T-helper 1 cell treated with Interleukin-12 subunit alpha and Interleukin-12 subunit beta and Interleukin-4 antibody, amounts not matched to agents 30 μg/mL and 1 μg/mL, for 36 hours (primary cell): ENCODE measurements around the gene STXBP5.

Experiments used
- H3K27ac Mint-ChIP-seq: one replicate; pipeline ENCODE4 v1.8.0; 2021; ENCODE audit warnings: mild to moderate bottlenecking, mixed read lengths
- H3K27me3 Mint-ChIP-seq: one replicate; pipeline ENCODE4 v1.8.0; 2021; ENCODE audit warnings: low read depth, mixed read lengths
- H3K36me3 Mint-ChIP-seq: one replicate; pipeline ENCODE4 v1.8.0; 2021; ENCODE audit warnings: low read depth, mixed read lengths
- H3K4me1 Mint-ChIP-seq: one replicate; pipeline ENCODE4 v1.8.0; 2021; ENCODE audit warnings: low read depth, mixed read lengths
- H3K4me3 Mint-ChIP-seq: one replicate; pipeline ENCODE4 v1.8.0; 2021; ENCODE audit warnings: mild to moderate bottlenecking, moderate library complexity, mixed read lengths
- H3K9me3 Mint-ChIP-seq: one replicate; pipeline ENCODE4 v1.8.0; 2021; ENCODE audit warnings: mixed read lengths

STXBP5 gene

GRCh38 chr6:147297663-147298316 is 93.6 kb downstream of the STXBP5 start:
- Mint-ChIP-seq H3K9me3 (peaks cover 53% of the 10 kb centered on the region), H3K4me3 (no peak overlapping the region), H3K27me3 (no peaks in the 10 kb centered on the region), H3K4me1 (peaks cover 7% of the 10 kb centered on the region), H3K36me3 (peaks cover 44% of the 10 kb centered on the region), H3K27ac (peak overlapping the region; percentile 12)

GRCh38 chr6:147298461-147298860 is 94.2 kb downstream of the STXBP5 start:
- Mint-ChIP-seq H3K36me3 (peaks cover 47% of the 10 kb centered on the region), H3K9me3 (peaks cover 57% of the 10 kb centered on the region), H3K4me3 (no peak overlapping the region), H3K27ac (no peak overlapping the region), H3K4me1 (peaks cover 7% of the 10 kb centered on the region), H3K27me3 (no peaks in the 10 kb centered on the region)

DNA sequence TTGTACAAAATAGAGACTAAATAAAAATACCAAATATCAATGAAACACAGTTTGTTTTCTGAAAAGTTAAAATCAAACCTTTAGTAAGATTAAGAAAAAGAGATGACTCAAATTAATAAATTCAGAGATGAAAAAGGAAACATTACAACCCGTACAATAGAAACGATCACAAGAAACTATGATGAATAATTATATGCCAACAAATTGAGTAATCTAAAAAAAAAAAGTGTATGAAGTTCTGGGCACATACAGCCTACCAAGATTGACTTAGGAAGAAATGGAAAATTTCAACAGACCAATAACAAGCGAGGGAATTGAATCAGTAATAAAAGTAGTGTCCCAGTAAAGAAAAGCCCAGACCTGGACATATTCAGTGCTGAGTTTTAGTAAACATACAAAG is 94.8 kb downstream of the STXBP5 start:
- no peak overlapping the region for H3K4me3 Mint-ChIP-seq
- peaks cover 61% of the 10 kb centered on the region for H3K9me3 Mint-ChIP-seq
- H3K36me3 Mint-ChIP-seq = peaks cover 48% of the 10 kb centered on the region
- H3K27ac Mint-ChIP-seq = no peak overlapping the region
- peaks cover 7% of the 10 kb centered on the region for H3K4me1 Mint-ChIP-seq
- H3K27me3 Mint-ChIP-seq = no peaks in the 10 kb centered on the region

GRCh38 chr6:147301070-147301469 is 96.9 kb downstream of the STXBP5 start:
- peaks cover 51% of the 10 kb centered on the region for H3K9me3 Mint-ChIP-seq
- peaks cover 50% of the 10 kb centered on the region for H3K36me3 Mint-ChIP-seq
- H3K27me3 Mint-ChIP-seq = no peaks in the 10 kb centered on the region
- no peak overlapping the region for H3K27ac Mint-ChIP-seq
- H3K4me3 Mint-ChIP-seq = no peak overlapping the region
- H3K4me1 Mint-ChIP-seq = peaks cover 7% of the 10 kb centered on the region

GRCh38 chr6:147304016-147304415 is 99.8 kb downstream of the STXBP5 start:
- H3K36me3 Mint-ChIP-seq = peaks cover 29% of the 10 kb centered on the region
- no peak overlapping the region for H3K4me3 Mint-ChIP-seq
- peaks cover 24% of the 10 kb centered on the region for H3K9me3 Mint-ChIP-seq
- no peaks in the 10 kb centered on the region for H3K4me1 Mint-ChIP-seq
- no peak overlapping the region for H3K27ac Mint-ChIP-seq
- H3K27me3 Mint-ChIP-seq = no peaks in the 10 kb centered on the region

GRCh38 chr6:147310521-147310920 is 106.3 kb downstream of the STXBP5 start:
- Mint-ChIP-seq H3K27ac (no peak overlapping the region), H3K4me1 (no peaks in the 10 kb centered on the region), H3K4me3 (no peak overlapping the region), H3K27me3 (no peaks in the 10 kb centered on the region), H3K9me3 (no peaks in the 10 kb centered on the region), H3K36me3 (peaks cover 10% of the 10 kb centered on the region)

DNA sequence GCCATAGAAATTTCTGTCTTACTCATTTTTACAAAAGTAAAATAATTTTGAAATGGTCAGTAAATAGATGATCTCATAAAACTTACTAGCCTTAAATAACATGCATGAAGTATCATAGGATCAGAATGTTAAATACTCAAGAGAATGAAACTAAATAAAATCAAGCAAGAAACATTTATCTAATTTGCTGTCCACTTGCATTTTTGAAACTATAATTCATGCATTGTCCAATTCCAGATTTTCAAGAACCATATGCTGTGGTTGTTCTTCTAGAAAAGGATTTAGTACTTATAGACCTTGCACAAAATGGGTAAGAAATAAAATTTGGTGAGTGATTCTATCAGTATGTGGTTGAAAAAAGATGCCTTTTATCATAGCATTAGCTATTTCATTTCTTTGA is 107.0 kb downstream of the STXBP5 start:
- Mint-ChIP-seq H3K27ac (no peak overlapping the region), H3K27me3 (no peaks in the 10 kb centered on the region), H3K4me1 (no peaks in the 10 kb centered on the region), H3K4me3 (no peak overlapping the region), H3K36me3 (peaks cover 13% of the 10 kb centered on the region), H3K9me3 (no peaks in the 10 kb centered on the region)

- no peak overlapping the region for H3K27ac Mint-ChIP-seq
- no peak overlapping the region for H3K4me3 Mint-ChIP-seq
- peaks cover 18% of the 10 kb centered on the region for H3K4me1 Mint-ChIP-seq
- no peaks in the 10 kb centered on the region for H3K9me3 Mint-ChIP-seq
- no peaks in the 10 kb centered on the region for H3K27me3 Mint-ChIP-seq
- peaks cover 19% of the 10 kb centered on the region for H3K36me3 Mint-ChIP-seq
Measured at GRCh38 chr6:147321260-147321659, 117.0 kb downstream of the STXBP5 start.

DNA sequence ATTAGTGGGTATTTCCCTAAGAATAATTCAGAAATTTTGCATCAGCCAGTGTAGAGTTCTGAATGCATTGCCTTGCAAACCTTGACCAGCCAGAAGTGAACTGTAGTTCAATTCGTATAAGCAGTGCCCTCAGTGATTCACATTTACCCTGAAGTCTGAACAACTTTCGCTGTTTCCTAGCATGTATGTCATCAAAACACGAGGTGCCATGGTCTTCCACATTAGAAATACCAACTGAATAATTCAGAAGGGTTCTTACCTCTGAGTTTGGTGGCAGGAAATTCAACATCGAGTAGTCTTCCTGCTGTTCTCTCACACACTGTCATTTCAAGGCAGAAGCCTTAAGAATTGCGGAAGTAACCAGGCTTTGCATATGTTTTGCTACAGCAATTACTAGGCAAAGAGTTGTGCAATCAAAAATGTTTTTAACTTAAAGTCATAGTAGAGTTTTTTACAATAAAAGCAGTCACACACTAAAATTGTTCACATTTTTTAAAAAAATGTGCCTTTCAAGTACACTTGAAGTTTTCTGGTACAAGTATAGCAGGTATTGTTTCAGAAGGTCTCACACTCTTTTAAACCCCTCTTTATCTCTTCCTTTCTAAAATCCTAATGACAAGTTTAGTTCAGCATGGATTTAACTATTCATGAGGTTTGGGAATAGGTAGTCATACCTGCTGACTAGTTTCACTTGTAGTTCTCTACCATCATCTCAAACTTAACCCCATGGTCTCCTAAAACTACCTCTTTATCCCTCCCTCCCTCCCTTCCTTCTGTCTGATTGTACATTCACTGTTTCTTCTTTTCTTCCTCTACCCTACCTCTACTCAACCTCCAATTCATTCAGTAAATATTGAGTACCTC is 118.3 kb downstream of the STXBP5 start:
- H3K27me3 Mint-ChIP-seq = no peaks in the 10 kb centered on the region
- H3K4me3 Mint-ChIP-seq = peak overlapping the region; percentile 74
- peaks cover 18% of the 10 kb centered on the region for H3K4me1 Mint-ChIP-seq
- H3K27ac Mint-ChIP-seq = peak overlapping the region; percentile 82
- peaks cover 22% of the 10 kb centered on the region for H3K36me3 Mint-ChIP-seq
- H3K9me3 Mint-ChIP-seq = no peaks in the 10 kb centered on the region

DNA sequence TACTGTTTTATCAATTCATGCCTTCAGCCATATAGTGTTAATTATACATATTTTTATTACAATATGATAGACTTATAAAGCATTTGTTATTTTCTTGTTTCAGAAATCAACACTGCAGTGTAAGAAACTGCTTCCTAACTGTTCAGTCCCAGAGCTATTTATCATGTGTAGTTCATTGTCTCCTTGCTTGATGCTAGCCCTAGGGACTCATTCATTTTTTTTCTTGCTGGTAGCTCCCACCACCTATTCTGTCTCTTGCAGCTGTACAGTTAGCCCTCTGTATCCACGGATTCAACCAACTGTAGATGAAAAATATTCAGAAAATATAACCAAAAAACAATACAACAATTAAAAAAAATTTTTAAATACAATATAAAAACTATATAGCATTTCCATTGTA is 121.3 kb downstream of the STXBP5 start:
- H3K9me3 Mint-ChIP-seq = no peaks in the 10 kb centered on the region
- peaks cover 16% of the 10 kb centered on the region for H3K4me1 Mint-ChIP-seq
- no peak overlapping the region for H3K4me3 Mint-ChIP-seq
- peaks cover 23% of the 10 kb centered on the region for H3K36me3 Mint-ChIP-seq
- no peak overlapping the region for H3K27ac Mint-ChIP-seq
- no peaks in the 10 kb centered on the region for H3K27me3 Mint-ChIP-seq

- Mint-ChIP-seq H3K27me3 (no peaks in the 10 kb centered on the region), H3K4me1 (no peaks in the 10 kb centered on the region), H3K36me3 (peaks cover 16% of the 10 kb centered on the region), H3K9me3 (no peaks in the 10 kb centered on the region), H3K4me3 (no peak overlapping the region), H3K27ac (no peak overlapping the region)
Measured at GRCh38 chr6:147331401-147331800, 127.2 kb downstream of the STXBP5 start.

DNA sequence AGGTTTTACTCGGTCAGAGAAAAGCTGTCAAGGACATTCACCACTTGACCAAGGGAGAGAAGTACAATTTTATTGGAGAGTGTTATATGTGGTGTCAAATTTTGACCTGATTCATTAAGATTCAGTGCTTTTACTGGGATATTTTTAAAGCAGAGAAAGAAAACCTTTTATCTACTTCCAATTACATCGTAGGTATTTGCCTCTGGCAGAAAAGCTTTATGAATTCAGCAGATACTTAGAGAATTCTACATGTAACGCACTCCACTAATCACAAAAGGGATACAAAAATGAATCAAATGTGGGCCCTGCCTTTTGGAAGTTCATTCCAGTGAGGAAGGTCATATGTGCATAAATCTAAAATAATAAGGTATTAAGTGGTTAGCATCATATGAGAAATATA is 133.7 kb downstream of the STXBP5 start:
- Mint-ChIP-seq H3K27me3 (no peaks in the 10 kb centered on the region), H3K4me3 (no peak overlapping the region), H3K27ac (no peak overlapping the region), H3K9me3 (no peaks in the 10 kb centered on the region), H3K36me3 (peaks cover 9% of the 10 kb centered on the region), H3K4me1 (no peaks in the 10 kb centered on the region)

GRCh38 chr6:147341486-147341885 is 137.3 kb downstream of the STXBP5 start:
- Mint-ChIP-seq H3K36me3 (peaks cover 14% of the 10 kb centered on the region), H3K9me3 (no peaks in the 10 kb centered on the region), H3K27ac (no peak overlapping the region), H3K27me3 (no peaks in the 10 kb centered on the region), H3K4me1 (no peaks in the 10 kb centered on the region), H3K4me3 (no peak overlapping the region)

DNA sequence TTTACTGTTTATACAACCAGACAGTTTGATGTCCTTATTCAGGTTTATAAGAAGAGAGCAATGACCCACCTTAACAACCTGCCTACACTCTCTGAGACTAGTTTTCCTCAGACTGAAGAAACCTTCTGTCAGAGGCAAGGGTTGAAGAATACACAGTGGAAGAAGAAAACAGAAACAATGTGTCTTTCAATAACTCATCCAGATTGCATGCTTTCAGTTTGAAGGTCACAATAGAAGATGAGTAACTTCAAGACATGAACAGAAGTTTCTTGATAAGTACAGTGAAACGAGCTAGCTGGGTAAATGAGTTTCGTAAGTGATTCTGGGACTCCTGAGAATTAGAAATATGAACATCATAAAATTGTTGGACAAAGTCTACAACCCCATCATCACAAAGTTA is 141.7 kb downstream of the STXBP5 start:
- no peaks in the 10 kb centered on the region for H3K9me3 Mint-ChIP-seq
- peaks cover 9% of the 10 kb centered on the region for H3K36me3 Mint-ChIP-seq
- no peaks in the 10 kb centered on the region for H3K4me1 Mint-ChIP-seq
- no peaks in the 10 kb centered on the region for H3K27me3 Mint-ChIP-seq
- H3K27ac Mint-ChIP-seq = no peak overlapping the region
- no peak overlapping the region for H3K4me3 Mint-ChIP-seq

- H3K4me3 Mint-ChIP-seq = no peak overlapping the region
- no peaks in the 10 kb centered on the region for H3K27me3 Mint-ChIP-seq
- H3K27ac Mint-ChIP-seq = no peak overlapping the region
- peaks cover 5% of the 10 kb centered on the region for H3K36me3 Mint-ChIP-seq
- H3K4me1 Mint-ChIP-seq = no peaks in the 10 kb centered on the region
- no peaks in the 10 kb centered on the region for H3K9me3 Mint-ChIP-seq
Measured at GRCh38 chr6:147347179-147347881, 143.1 kb downstream of the STXBP5 start.
